CD4-positive, CD25-positive, alpha-beta regulatory T cell (primary cell): Measurements from ENCODE around the gene CRKL. TPM values are rescaled to one million over a fixed set of nuclear protein-coding genes. Genes with fewer than 3 reads are reported as not detected.

Source experiments
- ATAC-seq, 2 donors: fragments of 150-1000 bp; cut with Tn5 transposase; one replicate each; pipeline ENCODE4 v1.10.0; 2021; ENCODE audit warnings: low read depth in 2 of 2, moderate number of reproducible peaks in 2 of 2, moderate library complexity in 1 of 2
- DNase-seq, 3 donors: peaks; one replicate each; pipeline versions ENCODE4 v3.0.0 to v3.0.0-alpha.2; 2012 to 2022; ENCODE audit warnings: mixed read lengths in 1 of 3
- H3K27ac ChIP-seq: one replicate; pipeline ENCODE4 v1.7.0; 2013; ENCODE audit warnings: mild to moderate bottlenecking, low read length; ENCODE audit not compliant: insufficient read depth, poor library complexity, severe bottlenecking
- H3K27me3 ChIP-seq: one replicate; pipeline ENCODE4 v1.7.0; 2013; ENCODE audit warnings: low read length; ENCODE audit not compliant: control insufficient read depth, insufficient read depth
- H3K36me3 ChIP-seq: one replicate; pipeline ENCODE4 v1.7.0; 2013; ENCODE audit warnings: mild to moderate bottlenecking, low read length, moderate library complexity; ENCODE audit not compliant: control insufficient read depth, insufficient read depth
- H3K4me1 ChIP-seq: 2 replicates; pipeline ENCODE4 v1.7.0; 2013; ENCODE audit warnings: mild to moderate bottlenecking, low read length; ENCODE audit not compliant: insufficient read depth, control insufficient read depth, poor library complexity, severe bottlenecking
- H3K4me3 ChIP-seq: one replicate; pipeline ENCODE4 v1.7.0; 2013; ENCODE audit warnings: low read depth, mild to moderate bottlenecking, low read length, moderate library complexity
- H3K9me3 ChIP-seq, 2 experiments: 1 replicate in 1 of 2; 2 replicates in 1 of 2; pipeline ENCODE4 v1.7.0; 2013; ENCODE audit warnings: low read length in 2 of 2, mild to moderate bottlenecking in 1 of 2, moderate library complexity in 1 of 2; ENCODE audit not compliant: control insufficient read depth in 2 of 2
- H3K27ac Mint-ChIP-seq, 3 donors: one replicate each; pipeline ENCODE4 v1.8.0; 2020 to 2022; ENCODE audit warnings: mild to moderate bottlenecking in 3 of 3, mixed read lengths in 3 of 3, moderate library complexity in 2 of 3
- H3K27me3 Mint-ChIP-seq: one replicate; pipeline ENCODE4 v1.8.0; 2022; ENCODE audit warnings: mild to moderate bottlenecking, mixed read lengths
- H3K36me3 Mint-ChIP-seq: one replicate; pipeline ENCODE4 v1.8.0; 2020; ENCODE audit warnings: mixed read lengths
- H3K4me1 Mint-ChIP-seq, 4 donors: one replicate each; pipeline ENCODE4 v1.8.0; 2020 to 2022; ENCODE audit warnings: mixed read lengths in 4 of 4, mild to moderate bottlenecking in 1 of 4
- H3K4me3 Mint-ChIP-seq, 4 donors: one replicate each; pipeline ENCODE4 v1.8.0; 2020 to 2022; ENCODE audit warnings: mild to moderate bottlenecking in 4 of 4, mixed read lengths in 4 of 4, moderate library complexity in 3 of 4
- H3K9me3 Mint-ChIP-seq, 7 donors: one replicate each; pipeline ENCODE4 v1.8.0; 2020 to 2022; ENCODE audit warnings: mixed read lengths in 7 of 7, mild to moderate bottlenecking in 3 of 7, moderate library complexity in 2 of 7
- polyA plus RNA-seq, 4 donors: library from polyadenylated mRNA; unstranded; fragments of 300-500 nt; fragmentation: Illumina TruSeq; gene quantifications; one replicate each; pipeline ENCODE4 v1.2.3, GENCODE V29; 2021
- total RNA-seq: library from RNA; stranded (reverse); gene quantifications from one replicate; pipeline ENCODE4 v1.2.3, GENCODE V29; 2022

Gene CRKL
- total and polyA plus RNA-seq, 5 donors from 2014 or later = 41.7 to 61.4 (median 53.1) TPM

DNA sequence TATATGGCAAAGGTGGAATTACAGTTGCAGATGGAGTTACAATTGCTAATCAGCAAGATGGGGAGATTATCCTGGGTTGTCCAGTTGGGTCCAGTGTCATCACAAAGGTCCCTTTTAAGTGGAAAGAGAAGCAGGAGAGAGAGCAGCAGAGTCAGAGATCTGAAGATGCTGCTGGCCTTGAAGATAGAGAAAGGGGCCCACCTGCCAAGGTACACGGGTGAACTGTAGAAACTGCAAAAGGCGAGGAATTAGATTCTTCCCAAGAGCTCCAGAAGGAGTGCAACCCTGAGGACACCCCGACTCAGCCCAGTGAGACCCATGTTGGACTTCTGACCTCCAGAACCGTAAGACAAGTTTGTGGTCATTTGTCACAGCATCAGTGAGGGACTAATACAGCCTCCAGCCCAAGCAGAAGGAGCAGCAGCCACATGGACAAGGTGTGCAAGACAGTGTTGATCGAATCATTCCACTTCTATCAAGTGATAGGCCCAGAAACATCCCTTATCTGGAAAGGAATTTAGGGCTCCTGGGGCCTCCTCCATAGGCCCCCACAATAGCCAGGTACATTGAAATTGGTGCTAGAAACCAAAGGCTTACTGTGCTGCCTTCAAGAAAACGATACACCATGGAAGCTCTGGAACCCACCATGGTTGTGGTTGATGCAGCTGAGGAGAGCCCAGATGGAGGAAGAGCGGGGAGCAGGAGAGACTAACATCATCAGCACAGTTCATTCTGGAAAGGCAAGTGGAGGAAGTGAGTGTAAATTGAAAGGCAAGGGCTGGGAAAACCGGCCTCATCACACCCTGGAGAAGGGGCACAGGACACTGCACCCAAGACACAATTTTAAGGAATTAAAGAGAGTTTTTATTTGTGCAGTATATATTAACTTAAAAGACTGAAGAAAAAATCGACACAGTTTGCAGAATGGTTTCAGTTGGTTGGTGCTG is 35.1 kb upstream of the CRKL start:
- Histone ChIP-seq H3K27ac (no peak overlapping the region), H3K27me3 (no peaks in the 10 kb centered on the region), H3K4me3 (no peak overlapping the region), H3K36me3 (peaks cover 46% of the 10 kb centered on the region), H3K9me3 (no peaks in the 10 kb centered on the region), H3K4me1 (no peaks in the 10 kb centered on the region)
- Mint-ChIP-seq H3K27ac (peak overlapping the region in 1 of 3 donors; percentile 9), H3K27me3 (no peaks in the 10 kb centered on the region), H3K4me1 (no peaks in the 10 kb centered on the region), H3K36me3 (peaks cover 31% of the 10 kb centered on the region), H3K9me3 (no peaks in the 10 kb centered on the region), H3K4me3 (no peak overlapping the region)
- DNase-seq = no peak
- no peak for ATAC-seq

DNA sequence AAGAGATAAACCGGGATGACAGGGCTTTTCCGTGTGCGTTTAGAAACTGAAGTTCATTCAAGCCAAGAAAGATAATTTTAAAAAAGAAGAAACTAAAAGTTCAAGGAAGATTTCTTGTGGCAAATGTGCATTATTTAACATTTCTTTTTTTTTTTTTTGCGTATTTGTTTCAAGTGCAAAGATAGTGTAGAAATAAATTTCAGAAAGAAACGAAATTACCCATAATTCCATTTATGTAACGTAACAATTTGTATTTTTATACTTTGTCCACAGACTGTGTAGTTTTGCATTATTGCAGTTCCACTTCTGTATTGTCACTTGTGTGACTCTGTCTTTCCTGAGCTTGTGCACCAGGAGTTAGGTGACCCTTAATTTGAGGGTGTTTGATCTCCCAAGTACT is 34.4 kb upstream of the CRKL start:
- Histone ChIP-seq H3K27me3 (no peaks in the 10 kb centered on the region), H3K9me3 (no peaks in the 10 kb centered on the region), H3K36me3 (peaks cover 51% of the 10 kb centered on the region), H3K27ac (no peak overlapping the region), H3K4me3 (no peak overlapping the region), H3K4me1 (no peaks in the 10 kb centered on the region)
- no peaks in the 10 kb centered on the region for H3K27me3 Mint-ChIP-seq
- peaks cover 38% of the 10 kb centered on the region for H3K36me3 Mint-ChIP-seq
- ATAC-seq = no peak
- DNase-seq = no peak
- H3K4me1 Mint-ChIP-seq = no peaks in the 10 kb centered on the region
- no peak overlapping the region for H3K27ac Mint-ChIP-seq
- no peak overlapping the region for H3K4me3 Mint-ChIP-seq
- H3K9me3 Mint-ChIP-seq = no peaks in the 10 kb centered on the region

DNA sequence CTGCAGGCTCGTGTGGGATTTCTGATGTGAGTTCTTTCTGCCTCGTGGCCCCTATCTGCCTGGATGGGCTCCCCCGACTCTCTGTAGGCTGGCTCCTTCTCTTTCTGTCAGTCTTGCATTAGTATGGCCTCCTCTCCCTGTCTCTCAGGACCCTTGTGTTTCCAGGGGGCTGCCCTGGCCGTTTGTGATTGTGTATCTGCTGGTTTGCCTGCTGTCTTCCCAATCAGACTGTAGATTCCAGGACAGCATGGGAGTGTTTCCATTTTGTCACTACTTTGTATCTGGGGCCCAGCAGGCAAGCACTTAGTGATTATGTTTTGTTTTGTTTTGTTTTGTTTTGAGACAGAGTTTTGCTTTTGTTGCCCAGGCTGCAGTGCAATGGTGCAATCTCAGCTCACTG is 32.8 kb upstream of the CRKL start:
- Histone ChIP-seq H3K4me1 (no peaks in the 10 kb centered on the region), H3K27me3 (no peaks in the 10 kb centered on the region), H3K4me3 (no peak overlapping the region), H3K27ac (no peak overlapping the region), H3K9me3 (no peaks in the 10 kb centered on the region), H3K36me3 (peaks cover 65% of the 10 kb centered on the region)
- Mint-ChIP-seq H3K36me3 (peaks cover 48% of the 10 kb centered on the region), H3K4me1 (no peaks in the 10 kb centered on the region), H3K27ac (no peak overlapping the region), H3K27me3 (no peaks in the 10 kb centered on the region), H3K9me3 (no peaks in the 10 kb centered on the region), H3K4me3 (no peak overlapping the region)
- ATAC-seq (no peak), DNase-seq (no peak)

DNA sequence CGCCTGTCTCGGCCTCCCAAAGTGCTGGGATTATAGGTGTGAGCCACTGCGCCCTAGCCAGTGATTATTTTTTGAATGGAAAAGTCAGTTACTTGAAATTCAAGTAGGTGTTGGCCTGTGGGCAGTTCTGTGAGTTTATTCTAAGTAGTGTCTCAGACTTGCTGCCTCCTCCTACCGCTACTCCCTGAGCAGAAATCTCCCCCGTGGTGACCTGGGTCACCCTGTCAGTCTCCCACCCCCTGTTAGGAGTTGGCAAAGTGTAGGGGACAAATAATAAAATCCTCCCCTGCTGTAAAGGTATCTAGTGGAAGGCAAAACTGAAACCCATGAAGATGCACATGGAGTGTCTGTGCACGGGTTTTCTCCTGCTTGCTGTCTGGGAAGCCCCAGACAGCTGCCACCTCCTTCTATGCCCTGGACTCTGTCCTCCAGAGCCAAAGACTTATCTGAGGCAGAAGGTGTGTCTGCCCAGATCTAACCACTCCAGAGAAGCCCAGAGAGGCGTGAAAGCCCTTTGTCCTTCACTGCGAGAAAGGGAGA is 32.1 kb upstream of the CRKL start:
- Mint-ChIP-seq H3K4me1 (no peaks in the 10 kb centered on the region), H3K27me3 (no peaks in the 10 kb centered on the region), H3K27ac (peak overlapping the region in 1 of 3 donors; percentile 71), H3K4me3 (no peak overlapping the region), H3K9me3 (no peaks in the 10 kb centered on the region), H3K36me3 (peaks cover 52% of the 10 kb centered on the region)
- Histone ChIP-seq H3K9me3 (no peaks in the 10 kb centered on the region), H3K27me3 (no peaks in the 10 kb centered on the region), H3K36me3 (peaks cover 71% of the 10 kb centered on the region), H3K4me1 (no peaks in the 10 kb centered on the region), H3K4me3 (no peak overlapping the region), H3K27ac (no peak overlapping the region)
- no peak for ATAC-seq
- no peak for DNase-seq

DNA sequence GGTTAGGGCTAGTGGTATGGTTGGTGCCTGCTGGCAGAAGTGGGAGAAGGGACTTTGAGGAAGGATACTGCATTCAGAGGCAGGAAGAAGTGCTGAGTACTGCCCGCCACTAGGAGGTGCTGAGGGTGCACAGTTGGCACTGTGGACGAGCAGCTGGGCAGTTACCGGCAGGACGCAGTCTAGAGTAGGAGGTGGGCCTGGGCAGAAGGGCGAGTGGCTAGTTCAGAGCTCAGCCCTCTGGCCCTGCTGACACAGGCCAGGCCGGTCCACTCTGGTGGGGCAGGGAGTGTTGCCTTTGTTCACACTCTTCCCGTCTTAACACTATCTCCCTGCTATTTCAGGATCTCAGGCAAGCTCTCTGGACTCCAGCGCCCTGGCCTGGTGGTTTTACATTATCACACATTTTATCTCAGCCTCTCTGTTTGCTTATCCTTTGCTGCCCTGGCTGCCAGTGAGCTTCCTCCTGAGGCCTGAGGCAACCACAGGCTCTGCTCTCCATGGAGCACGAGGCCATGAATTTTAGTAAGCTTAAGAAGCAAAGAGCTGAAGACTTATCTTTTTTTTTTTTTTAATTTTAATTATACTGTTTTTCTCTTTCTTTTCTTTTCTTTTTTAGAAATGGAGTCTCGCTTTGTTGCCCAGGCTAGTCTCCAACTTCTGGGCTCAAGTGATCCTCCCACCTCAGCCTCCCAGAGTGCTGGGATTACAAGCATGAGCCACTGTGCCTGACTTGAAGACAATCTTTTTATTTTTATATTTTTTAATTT is 31.5 kb upstream of the CRKL start:
- H3K4me3 Mint-ChIP-seq = no peak overlapping the region
- H3K36me3 Mint-ChIP-seq = peaks cover 50% of the 10 kb centered on the region
- no peak overlapping the region for H3K27ac ChIP-seq

DNA sequence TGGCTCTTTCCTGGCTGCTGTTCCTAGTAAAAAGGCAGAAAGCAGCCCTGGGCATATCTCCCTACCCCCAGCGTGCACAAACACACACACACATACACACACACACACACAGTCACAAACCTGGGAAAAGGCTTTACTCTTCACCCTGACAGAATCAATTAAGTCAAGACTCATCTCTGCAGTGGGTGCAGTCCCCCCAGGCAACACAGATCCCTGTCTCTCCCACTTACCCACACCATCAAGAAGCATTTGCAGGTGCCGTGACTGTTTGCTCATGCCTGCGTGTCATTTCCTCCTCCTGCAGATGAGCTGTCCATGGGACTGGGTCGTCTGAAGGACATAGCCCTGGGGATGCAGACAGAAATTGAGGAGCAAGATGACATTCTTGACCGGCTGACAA is 29.8 kb upstream of the CRKL start:
- peaks cover 46% of the 10 kb centered on the region for H3K36me3 Mint-ChIP-seq
- H3K4me1 ChIP-seq = no peaks in the 10 kb centered on the region
- H3K27me3 Mint-ChIP-seq = no peaks in the 10 kb centered on the region
- no peaks in the 10 kb centered on the region for H3K9me3 ChIP-seq
- ATAC-seq = no peak
- no peak overlapping the region for H3K4me3 Mint-ChIP-seq
- no peaks in the 10 kb centered on the region for H3K4me1 Mint-ChIP-seq
- H3K9me3 Mint-ChIP-seq = peaks cover 0 to 1% (median 0%) of the 10 kb centered on the region in 7 donors
- H3K27ac Mint-ChIP-seq = peak overlapping the region in 1 of 3 donors; percentile 12
- H3K36me3 ChIP-seq = peaks cover 56% of the 10 kb centered on the region
- no peak overlapping the region for H3K27ac ChIP-seq
- DNase-seq = no peak
- no peaks in the 10 kb centered on the region for H3K27me3 ChIP-seq
- H3K4me3 ChIP-seq = no peak overlapping the region

More for the DNA sequence above, 31.5 kb upstream of the CRKL start:
- Histone ChIP-seq H3K4me3 (no peak overlapping the region), H3K27me3 (no peaks in the 10 kb centered on the region), H3K36me3 (peaks cover 70% of the 10 kb centered on the region), H3K4me1 (no peaks in the 10 kb centered on the region), H3K9me3 (no peaks in the 10 kb centered on the region)
- ATAC-seq = peak; percentile 53 to 58
- Mint-ChIP-seq H3K27ac (peak overlapping the region in 2 of 3 donors; percentile 60 to 71), H3K27me3 (no peaks in the 10 kb centered on the region), H3K9me3 (no peaks in the 10 kb centered on the region), H3K4me1 (no peaks in the 10 kb centered on the region)
- peak; percentile 2 to 37 (median 12) for DNase-seq

DNA sequence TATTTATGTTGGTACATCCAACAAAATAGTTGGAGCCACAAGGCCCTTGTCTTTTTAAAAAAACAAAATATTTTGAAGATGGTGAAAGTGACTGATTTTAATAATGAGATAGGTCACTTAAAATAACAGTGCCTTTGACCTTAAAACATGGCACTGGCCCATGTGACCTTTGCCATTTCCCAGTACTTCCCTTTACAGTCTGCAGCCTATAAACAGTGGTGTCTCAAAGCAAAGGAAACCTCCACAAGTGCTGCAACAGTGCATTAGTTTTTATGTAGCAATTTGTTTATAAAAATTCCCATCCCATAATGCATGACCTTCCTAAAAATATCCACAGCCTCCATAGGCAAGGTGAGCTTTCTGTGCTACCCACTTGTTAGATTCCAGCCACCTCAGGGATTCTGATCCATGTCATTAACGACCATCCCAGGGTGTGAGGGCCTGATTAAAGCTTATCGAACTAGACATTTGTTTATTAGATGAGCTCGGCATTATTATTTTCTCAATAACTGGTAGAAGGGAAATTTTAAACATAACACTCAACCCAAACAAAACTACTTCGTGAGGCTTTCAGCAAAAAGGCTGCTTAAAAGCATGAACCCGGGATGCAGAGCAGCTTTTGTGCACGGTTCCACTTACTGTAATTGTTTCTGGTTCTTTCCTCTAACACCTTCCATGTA is 28.0 kb upstream of the CRKL start:
- DNase-seq = no peak
- Histone ChIP-seq H3K4me3 (no peak overlapping the region), H3K36me3 (peaks cover 42% of the 10 kb centered on the region)

More for the DNA sequence above, 28.0 kb upstream of the CRKL start:
- Mint-ChIP-seq H3K4me1 (no peaks in the 10 kb centered on the region), H3K27me3 (no peaks in the 10 kb centered on the region), H3K36me3 (peaks cover 36% of the 10 kb centered on the region), H3K4me3 (no peak overlapping the region), H3K27ac (no peak overlapping the region), H3K9me3 (peaks cover 0 to 1% (median 0%) of the 10 kb centered on the region in 7 donors)
- H3K27me3 ChIP-seq = no peaks in the 10 kb centered on the region
- H3K9me3 ChIP-seq = no peaks in the 10 kb centered on the region
- ATAC-seq = no peak
- no peaks in the 10 kb centered on the region for H3K4me1 ChIP-seq
- H3K27ac ChIP-seq = no peak overlapping the region
